Adrenal gland (tissue), 19 donors: ENCODE results near the gene FXYD7. TPM values are rescaled to one million over a fixed set of nuclear protein-coding genes. Genes with fewer than 3 reads are reported as not detected.
A peak's percentile ranks its signal among the peaks of the same experiment; 100 is the strongest.

Experiments used
- DNase-seq, 7 donors: peaks; one replicate each; pipeline ENCODE4 v3.0.0-alpha.2; 2019 to 2020
- H3K27ac ChIP-seq, 5 donors: fragments of 200-600 bp; sonication (generic) in 4 of 5; 1 replicate in 3 of 5; 2 replicates in 2 of 5; pipeline versions ENCODE4 v1.5.1 to v1.8.0; 2016 to 2020; ENCODE audit warnings: mild to moderate bottlenecking in 1 of 5
- H3K27me3 ChIP-seq: fragments of 200-600 bp; 2 replicates; pipeline ENCODE4 v1.8.0; 2021
- H3K36me3 ChIP-seq, 2 donors: fragments of 200-600 bp; replicated peaks in 1 of 2; 1 replicate in 1 of 2; 2 replicates in 1 of 2; pipeline versions ENCODE4 v1.5.1 to v1.8.0; 2018 to 2022
- H3K4me1 ChIP-seq, 2 donors: fragments of 200-600 bp; replicated peaks in 1 of 2; 1 replicate in 1 of 2; 2 replicates in 1 of 2; pipeline versions ENCODE4 v1.5.1 to v1.8.0; 2018 to 2021
- H3K4me3 ChIP-seq, 4 donors: fragments of 200-600 bp; sonication (generic) in 3 of 4; one replicate each; pipeline ENCODE4 v1.5.1; 2016 to 2018
- H3K9me3 ChIP-seq, 3 donors: fragments of 200-600 bp; sonication (generic) in 1 of 3; replicated peaks in 1 of 3; 1 replicate in 2 of 3; 2 replicates in 1 of 3; pipeline versions ENCODE4 v1.5.1 to v1.8.0; 2016 to 2021
- POLR2A ChIP-seq, 2 donors: fragments of 450-650 bp; IDR thresholded peaks; one replicate each; pipeline ENCODE4 v1.6.1; 2017; ENCODE audit warnings: antibody characterized with exemption in 2 of 2, mild to moderate bottlenecking in 2 of 2, moderate library complexity in 1 of 2
- WGBS, 4 donors: extraction: QIAGEN DNeasy Blood & Tissue Kit in 2 of 4; methylation state at CpG; one replicate each; pipeline versions ENCODE4 v1.1.5 to v1.1.7; 2013 to 2017; 5-methylcytosine and 5-hydroxymethylcytosine counted together
- intact Hi-C, 2 donors: fragments of 100-400 bp; cut with DNase I; formaldehyde crosslinking; loops; one replicate each; pipeline versions ENCODE4 v1.14.1 to v1.15.0; 2022 to 2023
- long read RNA-seq, 10 donors: library from polyadenylated mRNA in 3 of 10; unstranded in 2 of 10; stranded (forward) in 1 of 10; transcript quantifications; one replicate each; pipeline ENCODE4 v2.0.0 and lab custom pipeline, GENCODE V29; 2021 to 2026
- polyA plus RNA-seq, 3 donors: library from polyadenylated mRNA; stranded (reverse); fragments of 200-250 nt in 2 of 3; fragments of 350-450 nt in 1 of 3; fragmentation: Illumina TruSeq in 1 of 3; extraction: RNeasy Lipid Tissue Mini Kit (QIAGEN cat#74804) in 1 of 3; gene quantifications; one replicate each; pipeline ENCODE4 v1.2.3, GENCODE V29; 2013 to 2014
- total RNA-seq, 9 donors: library from RNA; depleted of rRNA in 4 of 9; stranded (reverse); fragments of >200 nt in 4 of 9; fragments of 120-200 nt in 1 of 9; fragmentation: NEBNext Ultra II Directional in 1 of 9; extraction: Animal tissue kit (Norgen Biotek cat#: 25700) in 1 of 9; gene quantifications; one replicate each; pipeline versions ENCODE4 v1.1.0 to v1.2.4, GENCODE V29; 2013 to 2023
- TF ChIP-seq, protein P1 (sequence below), 6 experiments: fragments of 450-650 bp in 4 of 6; fragments of 200-600 bp in 2 of 6; sonication (generic) in 1 of 6; IDR thresholded peaks; 1 replicate in 5 of 6; 2 replicates in 1 of 6; pipeline versions ENCODE4 v1.5.1 to v1.8.0; 2016 to 2021; ENCODE audit warnings: antibody characterized with exemption in 6 of 6, mild to moderate bottlenecking in 2 of 6, moderate library complexity in 1 of 6
- donor health status: healthy with polysubstance abuse.
- donor health status: Bipolar disorder and iron deficiency.
- donor health status: DM: yes; HTN: yes; CAD: no.
- donor health status: DM: no; HTN: no; CAD: no.
- donor health status: DM: no; HTN: no; CAD: no.
- donor health status: DM: yes; HTN: yes; CAD: no.

FXYD7 gene
- under 1 TPM in 1 of 9 donors, not detected in 8; 0.39 TPM for total RNA-seq
- under 1 TPM in 2 of 3 donors, not detected in 1; 0.64 to 0.67 TPM for polyA plus RNA-seq
- long read RNA-seq, donor 1: 0 reads
- long read RNA-seq, donor 2: 0 reads
- long read RNA-seq, donor 3: 0 reads
- long read RNA-seq, donor 4: 0 reads
- long read RNA-seq, donor 5: 0 reads
- long read RNA-seq, donor 6: 0 reads
- long read RNA-seq, donor 7: 0 reads
- long read RNA-seq, donor 8: 0 reads
- long read RNA-seq, donor 9: 0 reads
- long read RNA-seq, donor 10: 0 reads

DNA sequence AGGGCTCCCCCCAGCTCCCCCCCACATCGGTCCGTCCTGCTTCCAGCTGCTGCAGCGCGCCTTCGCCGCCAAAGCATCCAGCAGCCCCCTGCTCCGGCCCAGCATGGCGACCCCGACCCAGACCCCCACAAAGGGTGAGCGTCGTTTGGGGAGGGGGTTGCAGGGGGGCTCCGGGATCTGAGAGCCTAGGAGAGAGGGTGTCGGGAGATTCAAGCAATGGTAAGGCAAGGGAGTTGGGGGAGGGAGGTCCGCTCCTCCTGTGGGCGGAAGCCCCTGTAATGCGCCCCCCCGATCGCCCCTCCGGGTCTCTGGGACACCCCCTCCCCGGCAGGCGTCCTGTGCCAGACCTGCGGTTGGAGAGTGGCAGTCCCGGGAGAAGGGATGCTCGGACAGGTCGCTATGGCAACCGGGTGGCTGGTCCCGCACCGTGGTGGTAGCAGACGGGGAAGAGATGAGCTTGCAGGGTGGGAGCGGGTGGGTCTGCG lies at the start of gene FXYD7:
Gene FXYD7, plus strand, starts transcription at position 25 of the 485 bp plus-strand sequence. Its CDS starts 79 bp downstream, at position 104.
- 7 to 12% (median 11%) methylated on average over 7 to 31 of the region's 31 CpGs for WGBS, 4 donors
- intact Hi-C loops: loop anchor here in 1 of 2 donors (5.0 kb wide), 1 partner anchor 124 kb away; the partner anchor contains the start of gene USF2
- H3K4me3 ChIP-seq: no peak within 1 kb of the TSS
- H3K9me3 ChIP-seq: no peaks in the 10 kb centered on the region
- peaks cover 4% of the 10 kb centered on the region for H3K27me3 ChIP-seq
- H3K4me1 ChIP-seq: peaks cover 0 to 15% of the 10 kb centered on the region in 2 donors
- DNase-seq: no peak
- TF ChIP-seq, protein P1, sequence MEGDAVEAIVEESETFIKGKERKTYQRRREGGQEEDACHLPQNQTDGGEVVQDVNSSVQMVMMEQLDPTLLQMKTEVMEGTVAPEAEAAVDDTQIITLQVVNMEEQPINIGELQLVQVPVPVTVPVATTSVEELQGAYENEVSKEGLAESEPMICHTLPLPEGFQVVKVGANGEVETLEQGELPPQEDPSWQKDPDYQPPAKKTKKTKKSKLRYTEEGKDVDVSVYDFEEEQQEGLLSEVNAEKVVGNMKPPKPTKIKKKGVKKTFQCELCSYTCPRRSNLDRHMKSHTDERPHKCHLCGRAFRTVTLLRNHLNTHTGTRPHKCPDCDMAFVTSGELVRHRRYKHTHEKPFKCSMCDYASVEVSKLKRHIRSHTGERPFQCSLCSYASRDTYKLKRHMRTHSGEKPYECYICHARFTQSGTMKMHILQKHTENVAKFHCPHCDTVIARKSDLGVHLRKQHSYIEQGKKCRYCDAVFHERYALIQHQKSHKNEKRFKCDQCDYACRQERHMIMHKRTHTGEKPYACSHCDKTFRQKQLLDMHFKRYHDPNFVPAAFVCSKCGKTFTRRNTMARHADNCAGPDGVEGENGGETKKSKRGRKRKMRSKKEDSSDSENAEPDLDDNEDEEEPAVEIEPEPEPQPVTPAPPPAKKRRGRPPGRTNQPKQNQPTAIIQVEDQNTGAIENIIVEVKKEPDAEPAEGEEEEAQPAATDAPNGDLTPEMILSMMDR (IDR thresholded peaks at IDR 0.05): peak in 1 of 6 experiments; percentile 28
- TF ChIP-seq POLR2A (IDR thresholded peaks at IDR 0.05): no peak
- no peak within 1 kb of the TSS for H3K27ac ChIP-seq
- H3K36me3 ChIP-seq: no peaks in the 10 kb centered on the region

DNA sequence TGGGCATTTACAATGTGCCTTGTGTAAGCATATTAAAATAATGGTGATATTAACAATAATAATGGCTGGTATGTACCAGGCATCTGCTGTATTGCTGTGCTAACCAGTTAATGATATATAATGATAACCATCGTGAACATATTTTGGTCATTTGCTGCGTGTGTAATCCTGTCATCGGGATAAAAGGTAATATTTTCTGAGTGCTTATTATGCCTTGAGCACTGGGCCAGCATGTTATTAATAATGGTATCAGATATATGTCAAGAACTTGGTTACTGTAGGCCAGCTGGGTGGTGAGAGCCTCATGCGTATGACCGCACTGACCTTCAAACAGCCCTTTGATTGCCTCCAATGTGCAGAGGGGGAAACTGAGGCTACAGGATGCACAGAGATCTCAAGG lies 49.6 kb upstream of the FXYD7 start:
- intact Hi-C loops: loop anchor here in 1 of 2 donors (5.0 kb wide), 1 partner anchor 121 kb away; no protein-coding TSS in a partner anchor
- H3K4me1 ChIP-seq: peaks cover 0 to 6% of the 10 kb centered on the region in 2 donors
- no peaks in the 10 kb centered on the region for H3K36me3 ChIP-seq
- no peak for DNase-seq
- no peak overlapping the region for H3K4me3 ChIP-seq
- 83 to 89% (median 86%) methylated on average over 5 of the region's 5 CpGs for whole genome bisulfite sequencing, 4 donors
- TF ChIP-seq, protein P1 (IDR thresholded peaks at IDR 0.05): no peak
- TF ChIP-seq POLR2A (IDR thresholded peaks at IDR 0.05): no peak
- no peaks in the 10 kb centered on the region for H3K9me3 ChIP-seq
- no peak overlapping the region for H3K27ac ChIP-seq
- peaks cover 11% of the 10 kb centered on the region for H3K27me3 ChIP-seq

- Histone ChIP-seq H3K9me3 (no peaks in the 10 kb centered on the region), H3K27ac (no peak overlapping the region), H3K4me3 (no peak overlapping the region), H3K4me1 (peaks cover 0 to 6% of the 10 kb centered on the region in 2 donors), H3K27me3 (peaks cover 11% of the 10 kb centered on the region), H3K36me3 (no peaks in the 10 kb centered on the region)
- TF ChIP-seq, protein P1 (IDR thresholded peaks at IDR 0.05): no peak
- TF ChIP-seq POLR2A (IDR thresholded peaks at IDR 0.05): no peak
- no peak for DNase-seq
- WGBS, 4 donors: 77 to 94% (median 84%) methylated on average over 5 to 11 of the region's 11 CpGs
- intact Hi-C loops: loop anchor here in 1 of 2 donors (5.0 kb wide), 1 partner anchor 122 kb away; no protein-coding TSS in a partner anchor
These were observed 49.0 kb upstream of the FXYD7 start for GRCh38 chr19:35093941-35094647.

GRCh38 chr19:35094656-35095055 lies 48.4 kb upstream of the FXYD7 start:
- WGBS, 4 donors: 86 to 91% (median 89%) methylated on average over 4 of the region's 4 CpGs

More at GRCh38 chr19:35094656-35095055, 48.4 kb upstream of the FXYD7 start:
- intact Hi-C loops: loop anchor here in 1 of 2 donors (5.0 kb wide), 1 partner anchor 122 kb away; no protein-coding TSS in a partner anchor
- no peak overlapping the region for H3K4me3 ChIP-seq
- no peaks in the 10 kb centered on the region for H3K9me3 ChIP-seq
- H3K27ac ChIP-seq: no peak overlapping the region
- peaks cover 0 to 6% of the 10 kb centered on the region in 2 donors for H3K4me1 ChIP-seq
- no peak for DNase-seq
- no peak for TF ChIP-seq POLR2A (IDR thresholded peaks at IDR 0.05)
- TF ChIP-seq, protein P1 (IDR thresholded peaks at IDR 0.05): no peak
- peaks cover 11% of the 10 kb centered on the region for H3K27me3 ChIP-seq
- no peaks in the 10 kb centered on the region for H3K36me3 ChIP-seq
